ENCODE measurements around the gene CDHR3. TPM values are rescaled to one million over a fixed set of nuclear protein-coding genes. Genes with fewer than 3 reads are reported as not detected.

The CDHR3 gene
- total and polyA plus RNA-seq, 2 donors (not counting 3 experiments of a cell fraction or from before 2014, with no cell fraction given): 0.46 to 2.3 TPM

DNA sequence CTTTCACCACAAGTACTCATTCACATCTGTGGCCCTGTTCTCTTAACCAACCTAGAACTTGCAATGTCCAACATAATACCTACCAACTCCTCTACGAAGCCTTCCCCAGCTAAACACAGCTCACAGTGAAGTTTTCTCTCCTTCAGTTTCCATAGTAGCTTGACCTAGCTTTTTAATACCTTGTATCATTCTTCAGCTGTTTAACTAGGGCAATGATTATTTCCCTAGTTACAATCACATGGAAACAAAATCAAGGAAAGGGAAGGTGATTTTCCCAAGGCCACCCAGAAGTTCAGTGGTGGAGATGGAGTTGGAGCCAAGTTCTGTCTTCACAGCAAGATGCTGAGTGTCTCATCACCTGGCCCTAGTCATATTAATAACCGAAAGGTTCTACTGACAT lies 16.3 kb downstream of the CDHR3 start:
- POLR2A ChIA-PET: no interaction called here
- FAIRE-seq (no peak), DNase-seq (ENCODE audit: low read depth, low spot score) (no peak)
- CTCF ChIA-PET: interaction anchor here (1.7 kb wide), 1 partner anchor 11 kb away, joined by 5 read pairs; no protein-coding TSS in a partner anchor
- no peak overlapping the region for H3K4me3 ChIP-seq (replicated peaks in 1 of 3; ENCODE audit: insufficient read depth in 1 of 3, low read depth in 1 of 3, low read length in 3 of 3)
- TF ChIP-seq GATA2 (IDR thresholded peaks at IDR 0.05; ENCODE audit: insufficient read depth, insufficient read length, low read depth, low read length) (no peak), JUN (IDR thresholded peaks at IDR 0.05; ENCODE audit: borderline replicate concordance, insufficient read depth, insufficient read length, low read depth) (no peak), FOS (IDR thresholded peaks at IDR 0.05; ENCODE audit: borderline replicate concordance, insufficient read depth, low read length) (no peak), POLR2AphosphoS5 (IDR thresholded peaks at IDR 0.05; ENCODE audit: insufficient read depth, low read depth, low read length) (no peak), POLR2A (IDR thresholded peaks at IDR 0.05; ENCODE audit: low read depth, low read length) (no peak), MYC (IDR thresholded peaks at IDR 0.05; ENCODE audit: low read depth, low read length) (no peak), EZH2 (IDR thresholded peaks at IDR 0.05; ENCODE audit: borderline replicate concordance, low read depth, low read length, severe bottlenecking) (no peak)
- TF ChIP-seq, protein P1, sequence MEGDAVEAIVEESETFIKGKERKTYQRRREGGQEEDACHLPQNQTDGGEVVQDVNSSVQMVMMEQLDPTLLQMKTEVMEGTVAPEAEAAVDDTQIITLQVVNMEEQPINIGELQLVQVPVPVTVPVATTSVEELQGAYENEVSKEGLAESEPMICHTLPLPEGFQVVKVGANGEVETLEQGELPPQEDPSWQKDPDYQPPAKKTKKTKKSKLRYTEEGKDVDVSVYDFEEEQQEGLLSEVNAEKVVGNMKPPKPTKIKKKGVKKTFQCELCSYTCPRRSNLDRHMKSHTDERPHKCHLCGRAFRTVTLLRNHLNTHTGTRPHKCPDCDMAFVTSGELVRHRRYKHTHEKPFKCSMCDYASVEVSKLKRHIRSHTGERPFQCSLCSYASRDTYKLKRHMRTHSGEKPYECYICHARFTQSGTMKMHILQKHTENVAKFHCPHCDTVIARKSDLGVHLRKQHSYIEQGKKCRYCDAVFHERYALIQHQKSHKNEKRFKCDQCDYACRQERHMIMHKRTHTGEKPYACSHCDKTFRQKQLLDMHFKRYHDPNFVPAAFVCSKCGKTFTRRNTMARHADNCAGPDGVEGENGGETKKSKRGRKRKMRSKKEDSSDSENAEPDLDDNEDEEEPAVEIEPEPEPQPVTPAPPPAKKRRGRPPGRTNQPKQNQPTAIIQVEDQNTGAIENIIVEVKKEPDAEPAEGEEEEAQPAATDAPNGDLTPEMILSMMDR (IDR thresholded peaks at IDR 0.05; ENCODE audit: extremely low read depth in 1 of 2, insufficient read depth in 1 of 2, low read depth in 1 of 2, low read length in 2 of 2): no peak
- TF ChIP-seq, protein P2, sequence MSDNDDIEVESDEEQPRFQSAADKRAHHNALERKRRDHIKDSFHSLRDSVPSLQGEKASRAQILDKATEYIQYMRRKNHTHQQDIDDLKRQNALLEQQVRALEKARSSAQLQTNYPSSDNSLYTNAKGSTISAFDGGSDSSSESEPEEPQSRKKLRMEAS (IDR thresholded peaks at IDR 0.05; ENCODE audit: insufficient read depth, insufficient read length): no peak
- no peak overlapping the region for H3K27ac ChIP-seq (ENCODE audit: insufficient read depth, low read depth, low read length)
- H3K79me2 ChIP-seq (ENCODE audit: control insufficient read depth, insufficient read depth, low read length): no peaks in the 10 kb centered on the region
- H3K27me3 ChIP-seq (ENCODE audit: control insufficient read depth in 2 of 2, insufficient read depth in 2 of 2, low read length in 2 of 2): peaks cover 8 to 11% of the 10 kb centered on the region in 2 experiments
- no peaks in the 10 kb centered on the region for H3K9me1 ChIP-seq (replicated peaks; ENCODE audit: control insufficient read depth, extremely low read depth, insufficient read depth, low read length)
- H3K36me3 ChIP-seq (ENCODE audit: control insufficient read depth in 2 of 2, extremely low read depth in 1 of 2, insufficient read depth in 2 of 2, low read length in 2 of 2): no peaks in the 10 kb centered on the region
- H2AFZ ChIP-seq (ENCODE audit: low read depth, low read length): no peak overlapping the region
- H3K9me3 ChIP-seq (replicated peaks; ENCODE audit: control insufficient read depth, insufficient read depth, low read length): no peaks in the 10 kb centered on the region
- no peaks in the 10 kb centered on the region for H3K4me1 ChIP-seq (ENCODE audit: control insufficient read depth, extremely low read depth, insufficient read depth, low read length)
- H3K9ac ChIP-seq (replicated peaks; ENCODE audit: extremely low read depth, insufficient read depth, low read length): no peak overlapping the region
- BruUV-seq (replicated peaks): no TSS peak
- H4K20me1 ChIP-seq (replicated peaks; ENCODE audit: control insufficient read depth, extremely low read depth, insufficient read depth, low read length): no peaks in the 10 kb centered on the region
- dilution Hi-C loops (cut with MboI; ENCODE audit: extremely low pct_ligation_motif_present, low sequenced_read_pairs) (no loop called here), intact Hi-C loops (cut with micrococcal nuclease) (no loop called here)
- H3K4me2 ChIP-seq (ENCODE audit: insufficient read depth, low read length): no peak overlapping the region

Measured in endothelial cell of umbilical vein (primary cell).